MM.1S (cell line): ENCODE data around the gene PTPRR.

ENCODE experiments used
- EZH2 ChIP-seq: fragments of 300-600 bp; sonication (generic); optimal IDR thresholded peaks from 2 replicates; pipeline ENCODE3; 2017; ENCODE audit warnings: low read depth, mild to moderate bottlenecking, antibody characterized with exemption, low read length, mixed read lengths
- EZH2phosphoT487 ChIP-seq: fragments of 300-600 bp; sonication (generic); IDR thresholded peaks from 2 replicates; pipeline ENCODE4 v1.6.1; 2018; ENCODE audit warnings: antibody characterized with exemption, low read length
- TF ChIP-seq, protein P1 (sequence below): fragments of 300-600 bp; sonication (generic); IDR thresholded peaks from 2 replicates; pipeline ENCODE4 v1.5.1; 2016; ENCODE audit warnings: antibody characterized with exemption, low read length, mixed read lengths

DNA sequence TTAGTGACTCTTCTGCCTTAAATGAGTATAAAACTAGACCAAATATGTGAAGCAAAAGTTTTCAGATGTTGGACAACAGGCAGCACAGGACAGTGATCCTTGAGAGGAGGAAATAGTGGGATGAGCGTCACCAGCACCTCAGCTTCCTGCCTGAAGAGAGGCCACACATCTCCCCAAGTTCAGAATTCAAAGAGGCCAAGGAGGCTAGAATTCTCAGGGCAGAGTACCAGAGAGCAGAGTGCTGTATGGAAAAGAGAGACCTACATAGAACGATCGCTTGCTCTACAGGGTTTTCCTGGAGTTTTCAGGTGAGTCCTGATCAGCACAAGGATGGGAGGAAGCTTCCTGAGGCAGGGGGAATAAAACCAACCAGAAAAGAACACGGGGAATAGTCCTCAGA, 107.0 kb downstream of the PTPRR start:
- no peak for TF ChIP-seq EZH2phosphoT487
- TF ChIP-seq, protein P1, sequence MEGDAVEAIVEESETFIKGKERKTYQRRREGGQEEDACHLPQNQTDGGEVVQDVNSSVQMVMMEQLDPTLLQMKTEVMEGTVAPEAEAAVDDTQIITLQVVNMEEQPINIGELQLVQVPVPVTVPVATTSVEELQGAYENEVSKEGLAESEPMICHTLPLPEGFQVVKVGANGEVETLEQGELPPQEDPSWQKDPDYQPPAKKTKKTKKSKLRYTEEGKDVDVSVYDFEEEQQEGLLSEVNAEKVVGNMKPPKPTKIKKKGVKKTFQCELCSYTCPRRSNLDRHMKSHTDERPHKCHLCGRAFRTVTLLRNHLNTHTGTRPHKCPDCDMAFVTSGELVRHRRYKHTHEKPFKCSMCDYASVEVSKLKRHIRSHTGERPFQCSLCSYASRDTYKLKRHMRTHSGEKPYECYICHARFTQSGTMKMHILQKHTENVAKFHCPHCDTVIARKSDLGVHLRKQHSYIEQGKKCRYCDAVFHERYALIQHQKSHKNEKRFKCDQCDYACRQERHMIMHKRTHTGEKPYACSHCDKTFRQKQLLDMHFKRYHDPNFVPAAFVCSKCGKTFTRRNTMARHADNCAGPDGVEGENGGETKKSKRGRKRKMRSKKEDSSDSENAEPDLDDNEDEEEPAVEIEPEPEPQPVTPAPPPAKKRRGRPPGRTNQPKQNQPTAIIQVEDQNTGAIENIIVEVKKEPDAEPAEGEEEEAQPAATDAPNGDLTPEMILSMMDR: no peak
- no peak for TF ChIP-seq EZH2
